ENCODE data around the gene TADA2A. TPM values are rescaled to one million over a fixed set of nuclear protein-coding genes. Genes with fewer than 3 reads are reported as not detected.

The TADA2A gene
- 16.8 and 18.3 TPM in 2 replicates for total RNA-seq
- polyA plus RNA-seq = 7.7 and 8.4 TPM in 2 replicates

GRCh38 chr17:37406635-37407461 is at the start of gene TADA2A, which contains the start of gene ACACA:
TADA2A (plus strand) TSS chr17:37406886; CDS start chr17:37411366, 4,480 bp downstream.
ACACA (minus strand) TSS chr17:37406836; CDS start chr17:37406299, 537 bp downstream.
- Histone ChIP-seq H3K27me3 (no peaks in the 10 kb centered on the region), H3K9me3 (ENCODE audit: low read depth) (no peaks in the 10 kb centered on the region), H3K36me3 (replicated peaks; ENCODE audit: insufficient read depth, low read depth) (no peaks in the 10 kb centered on the region), H3K4me1 (ENCODE audit: insufficient read depth) (no peaks in the 10 kb centered on the region), H3K27ac (peak within 1 kb of the TSS; percentile 96), H2AFZ (peak within 1 kb of the TSS; percentile 100), H4K20me1 (ENCODE audit: insufficient read depth, poor library complexity, severe bottlenecking) (no peaks in the 10 kb centered on the region), H3K4me3 (peak within 1 kb of the TSS; percentile 75), H3K9me2 (replicated peaks; ENCODE audit: insufficient read depth) (no peaks in the 10 kb centered on the region), H3K79me2 (peaks cover 40% of the 10 kb centered on the region), H3K4me2 (peak within 1 kb of the TSS; percentile 83)
- WGBS (ENCODE audit: low lambda C conversion rate, missing lambda C conversion rate) = under 1% methylated on average over 22 of the region's 98 CpGs
- TF ChIP-seq, protein P1, sequence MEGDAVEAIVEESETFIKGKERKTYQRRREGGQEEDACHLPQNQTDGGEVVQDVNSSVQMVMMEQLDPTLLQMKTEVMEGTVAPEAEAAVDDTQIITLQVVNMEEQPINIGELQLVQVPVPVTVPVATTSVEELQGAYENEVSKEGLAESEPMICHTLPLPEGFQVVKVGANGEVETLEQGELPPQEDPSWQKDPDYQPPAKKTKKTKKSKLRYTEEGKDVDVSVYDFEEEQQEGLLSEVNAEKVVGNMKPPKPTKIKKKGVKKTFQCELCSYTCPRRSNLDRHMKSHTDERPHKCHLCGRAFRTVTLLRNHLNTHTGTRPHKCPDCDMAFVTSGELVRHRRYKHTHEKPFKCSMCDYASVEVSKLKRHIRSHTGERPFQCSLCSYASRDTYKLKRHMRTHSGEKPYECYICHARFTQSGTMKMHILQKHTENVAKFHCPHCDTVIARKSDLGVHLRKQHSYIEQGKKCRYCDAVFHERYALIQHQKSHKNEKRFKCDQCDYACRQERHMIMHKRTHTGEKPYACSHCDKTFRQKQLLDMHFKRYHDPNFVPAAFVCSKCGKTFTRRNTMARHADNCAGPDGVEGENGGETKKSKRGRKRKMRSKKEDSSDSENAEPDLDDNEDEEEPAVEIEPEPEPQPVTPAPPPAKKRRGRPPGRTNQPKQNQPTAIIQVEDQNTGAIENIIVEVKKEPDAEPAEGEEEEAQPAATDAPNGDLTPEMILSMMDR (IDR thresholded peaks at IDR 0.05; ENCODE audit: poor library complexity) = no peak
- no peak for TF ChIP-seq EZH2phosphoT487 (IDR thresholded peaks at IDR 0.05; ENCODE audit: low read depth, severe bottlenecking, unreplicated experiment)
- peak; percentile 92 for DNase-seq (ENCODE audit: low spot score)

GRCh38 chr17:37358098-37358829 is 48.4 kb upstream of the TADA2A start:
- Histone ChIP-seq H3K9me2 (replicated peaks; ENCODE audit: insufficient read depth) (no peaks in the 10 kb centered on the region), H2AFZ (peak overlapping the region; percentile 29), H3K79me2 (peaks cover 47% of the 10 kb centered on the region), H3K4me2 (peak overlapping the region; percentile 91), H3K4me1 (ENCODE audit: insufficient read depth) (peaks cover 31% of the 10 kb centered on the region), H3K9me3 (ENCODE audit: low read depth) (no peaks in the 10 kb centered on the region), H3K27me3 (no peaks in the 10 kb centered on the region), H3K4me3 (peak overlapping the region; percentile 91), H4K20me1 (ENCODE audit: insufficient read depth, poor library complexity, severe bottlenecking) (peaks cover 17% of the 10 kb centered on the region), H3K27ac (peak overlapping the region; percentile 96), H3K36me3 (replicated peaks; ENCODE audit: insufficient read depth, low read depth) (no peaks in the 10 kb centered on the region)
- DNase-seq (ENCODE audit: low spot score) = peak; percentile 80
- TF ChIP-seq, protein P1 (IDR thresholded peaks at IDR 0.05; ENCODE audit: poor library complexity) = no peak
- TF ChIP-seq EZH2 (IDR thresholded peaks at IDR 0.05; ENCODE audit: borderline replicate concordance) (no peak), EZH2phosphoT487 (IDR thresholded peaks at IDR 0.05; ENCODE audit: low read depth, severe bottlenecking, unreplicated experiment) (no peak)
- 2% methylated on average over 21 of the region's 21 CpGs for WGBS (ENCODE audit: low lambda C conversion rate, missing lambda C conversion rate)

GRCh38 chr17:37358830-37359681 is 47.6 kb upstream of the TADA2A start:
- H2AFZ ChIP-seq = peak overlapping the region; percentile 41
- H3K4me2 ChIP-seq = peak overlapping the region; percentile 91
- H3K36me3 ChIP-seq (replicated peaks; ENCODE audit: insufficient read depth, low read depth) = no peaks in the 10 kb centered on the region
- H3K9me2 ChIP-seq (replicated peaks; ENCODE audit: insufficient read depth) = no peaks in the 10 kb centered on the region
- H3K4me3 ChIP-seq = peak overlapping the region; percentile 91
- peak overlapping the region; percentile 96 for H3K27ac ChIP-seq
- H3K9me3 ChIP-seq (ENCODE audit: low read depth) = no peaks in the 10 kb centered on the region
- WGBS (ENCODE audit: low lambda C conversion rate, missing lambda C conversion rate) = 2% methylated on average over 39 of the region's 88 CpGs
- peak; percentile 98 for DNase-seq (ENCODE audit: low spot score)
- no peaks in the 10 kb centered on the region for H3K27me3 ChIP-seq
- H3K4me1 ChIP-seq (ENCODE audit: insufficient read depth) = peaks cover 31% of the 10 kb centered on the region
- H3K79me2 ChIP-seq = peaks cover 40% of the 10 kb centered on the region
- TF ChIP-seq, protein P1 (IDR thresholded peaks at IDR 0.05; ENCODE audit: poor library complexity) = peak; percentile 16
- no peak for TF ChIP-seq EZH2phosphoT487 (IDR thresholded peaks at IDR 0.05; ENCODE audit: low read depth, severe bottlenecking, unreplicated experiment)
- peaks cover 13% of the 10 kb centered on the region for H4K20me1 ChIP-seq (ENCODE audit: insufficient read depth, poor library complexity, severe bottlenecking)
